Amygdala (tissue), 56 donors: Measurements from ENCODE around the gene SAP25.

Source experiments
- DNase-seq, 56 donors: peaks; one replicate each; lab custom pipeline; 2025; lab: John Stamatoyannopoulos, UW

The SAP25 gene

GRCh38 chr7:100598425-100598824 lies 24.7 kb upstream of the SAP25 start:
- DNase-seq, result no peak

DNA sequence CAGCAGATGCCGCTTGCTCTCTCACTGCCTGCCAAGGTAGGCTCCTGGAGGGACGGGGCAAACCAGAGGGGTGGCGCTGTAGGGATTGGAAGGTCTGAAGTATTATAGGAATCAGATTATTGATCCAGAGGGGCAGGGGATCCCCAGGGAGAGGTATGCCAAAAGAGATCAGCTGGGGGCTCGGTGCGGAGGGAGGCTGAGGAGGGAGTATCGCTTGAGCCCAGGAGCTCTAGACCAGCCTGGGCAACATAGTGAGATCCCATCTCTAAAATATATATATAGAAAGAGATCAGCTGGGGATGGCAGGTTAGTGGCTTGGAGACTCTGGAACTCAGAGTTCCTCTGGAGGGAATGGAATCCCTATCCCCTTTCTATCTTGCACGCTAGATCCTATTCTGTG lies 21.5 kb upstream of the SAP25 start:
- DNase-seq, result no peak

DNA sequence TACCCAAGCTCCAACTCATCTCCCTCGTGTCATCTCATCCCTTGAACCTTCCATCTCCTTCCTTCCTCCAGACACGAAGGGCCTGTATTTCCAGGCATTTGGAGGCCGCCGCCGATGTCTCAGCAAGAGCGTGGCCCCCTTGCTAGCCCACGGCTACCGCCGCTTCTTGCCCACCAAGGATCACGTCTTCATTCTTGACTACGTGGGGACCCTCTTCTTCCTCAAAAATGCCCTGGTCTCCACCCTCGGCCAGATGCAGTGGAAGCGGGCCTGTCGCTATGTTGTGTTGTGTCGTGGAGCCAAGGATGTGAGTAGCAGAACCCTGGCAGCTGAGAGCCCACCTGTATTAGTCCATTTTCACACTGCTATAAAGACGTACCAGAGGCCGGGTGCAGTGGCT lies 17.9 kb upstream of the SAP25 start:
- no peak for DNase-seq

DNA sequence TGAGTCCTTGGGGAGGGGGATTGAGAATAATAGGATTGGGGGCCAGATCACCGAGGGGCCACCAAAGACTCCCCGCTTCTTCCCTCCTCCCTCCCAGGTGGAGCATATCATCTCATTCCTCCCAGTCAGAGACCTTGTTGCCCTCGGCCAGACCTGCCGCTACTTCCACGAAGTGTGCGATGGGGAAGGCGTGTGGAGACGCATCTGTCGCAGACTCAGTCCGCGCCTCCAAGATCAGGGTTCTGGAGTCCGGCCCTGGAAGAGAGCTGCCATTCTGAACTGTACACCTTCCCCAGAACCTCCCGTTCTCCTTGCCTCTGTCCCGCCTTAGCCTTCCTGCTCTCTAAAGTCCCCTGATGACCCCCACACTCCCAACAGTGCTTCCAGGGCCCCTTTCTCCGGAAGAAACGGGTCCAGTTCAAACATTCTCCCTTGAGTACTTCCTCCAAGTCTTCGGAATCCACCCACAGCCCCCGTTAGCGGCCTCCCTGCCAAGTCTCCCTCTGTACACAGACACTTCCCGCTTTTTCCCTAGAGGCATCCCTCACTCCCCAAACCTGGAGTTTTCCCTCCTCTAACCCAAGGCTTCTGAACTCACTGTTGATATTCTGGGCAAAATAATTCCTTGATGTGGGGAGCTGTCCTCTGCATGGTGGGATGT lies 16.5 kb upstream of the SAP25 start:
- no peak for DNase-seq

DNA sequence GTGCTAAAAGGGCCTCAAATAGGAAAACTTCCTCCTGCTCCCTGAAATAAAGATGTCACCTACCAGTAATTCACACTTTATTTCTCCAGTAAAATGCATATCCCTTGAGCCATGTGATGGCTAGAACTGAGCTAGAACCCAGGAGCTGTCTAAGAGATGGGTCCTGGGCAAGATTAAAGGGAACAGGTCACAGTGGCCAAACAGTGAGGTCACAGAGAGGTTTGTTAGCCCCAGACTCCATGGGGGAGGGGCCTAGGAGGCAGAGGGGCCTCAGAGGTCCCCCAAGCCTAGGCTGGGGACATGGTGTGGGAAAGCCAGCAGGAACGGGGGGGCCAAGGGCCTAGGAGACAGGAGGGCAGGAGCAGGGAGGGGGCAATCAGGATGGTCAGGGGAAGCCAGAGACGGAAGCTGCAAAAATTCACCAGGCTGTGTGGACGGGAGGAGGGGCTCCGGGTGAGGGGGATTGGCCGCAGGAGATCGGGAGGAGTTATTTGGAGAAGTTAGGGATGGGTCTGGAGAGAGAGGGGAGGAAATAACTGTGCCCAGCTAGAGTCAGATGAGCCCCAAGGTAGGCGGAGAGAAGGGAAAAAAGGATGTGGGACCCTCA lies 15.7 kb upstream of the SAP25 start:
- DNase-seq, result no peak

- DNase-seq, result peak in 2 of 56 donors; percentile 6 to 19
These were observed 14.7 kb upstream of the SAP25 start for GRCh38 chr7:100588438-100588837.

DNA sequence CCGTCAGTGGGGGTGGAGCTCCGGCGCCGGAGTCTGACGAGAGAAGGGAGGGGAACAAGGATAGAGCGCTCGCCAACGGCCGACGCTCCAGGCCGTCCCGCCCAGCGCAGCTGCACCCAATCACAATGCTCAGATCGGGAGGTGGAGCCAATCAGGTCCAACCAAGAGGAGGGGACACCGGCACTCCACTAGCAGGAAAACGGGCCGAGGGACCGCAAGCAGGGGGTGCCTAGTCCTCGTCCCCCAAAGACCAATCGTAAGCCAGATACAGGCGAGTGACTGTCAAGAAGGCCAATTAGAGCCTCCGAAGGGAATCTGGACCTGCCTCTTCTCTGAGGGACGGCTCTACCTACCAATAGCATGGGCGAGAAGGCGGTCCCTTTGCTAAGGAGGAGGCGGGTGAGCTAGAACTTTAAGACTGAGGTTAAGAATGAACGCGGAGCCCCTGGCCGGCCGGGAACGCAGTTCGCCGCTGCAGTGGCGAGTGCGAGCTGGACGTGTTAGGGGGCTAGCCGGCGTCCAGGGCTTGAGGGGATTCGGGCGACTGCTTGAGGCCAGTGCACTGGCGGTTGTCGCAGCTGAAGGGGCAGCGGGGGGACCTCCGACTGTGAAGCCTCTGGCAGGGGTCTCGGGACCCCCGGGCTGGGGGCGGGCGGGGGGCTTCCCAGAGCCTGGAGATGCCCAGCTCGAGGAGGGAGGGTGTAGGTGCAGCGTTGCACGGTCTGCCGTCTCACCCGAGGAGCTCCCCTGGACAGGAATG lies 12.7 kb upstream of the SAP25 start, which contains the start of gene FBXO24:
Gene FBXO24, plus strand, starts transcription at position 63 of the 760 bp plus-strand sequence. Its CDS starts 298 bp downstream, at position 361.
- peak; percentile 96 to 100 (median 100) for DNase-seq

DNA sequence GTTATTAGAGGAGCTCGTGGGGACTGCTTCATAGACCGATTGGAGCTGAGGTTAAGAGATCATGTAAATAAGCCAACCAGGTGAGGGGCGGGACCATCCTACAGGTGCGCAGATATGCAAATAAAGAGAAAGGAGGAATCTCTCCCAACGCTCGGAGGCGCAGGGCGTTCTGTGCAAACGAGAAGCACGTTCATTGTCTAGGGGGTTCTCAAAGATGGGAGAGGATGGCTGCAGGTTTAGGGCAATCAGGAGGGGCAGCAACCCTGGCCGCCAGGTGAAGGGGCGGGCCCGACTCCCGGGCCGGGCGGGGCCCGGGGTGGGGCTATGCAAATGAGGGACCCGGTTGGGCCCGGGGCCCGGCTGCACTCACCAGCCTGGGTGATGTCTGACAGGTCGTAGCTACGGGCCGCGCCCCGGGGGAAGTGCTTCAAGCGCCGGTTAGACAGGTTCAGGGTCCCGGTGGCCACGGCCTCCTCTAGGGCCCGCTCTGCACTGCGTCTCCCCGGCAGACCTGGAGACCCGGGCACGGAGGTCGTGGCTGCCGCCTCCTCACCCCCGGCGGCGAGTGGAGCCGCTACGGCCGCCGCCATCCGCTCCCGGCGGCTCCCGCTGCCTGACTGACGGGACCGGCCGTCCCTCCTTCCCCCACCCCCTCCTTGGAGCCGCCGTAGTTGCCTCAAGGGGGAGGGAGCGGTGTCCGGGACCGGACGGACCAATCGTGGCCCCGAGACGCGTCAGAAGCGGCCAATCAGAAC lies 12.0 kb upstream of the SAP25 start, which contains the start of gene LRCH4:
Gene LRCH4, minus strand, starts transcription at position 619 of the 755 bp plus-strand sequence. Its CDS starts 29 bp downstream, at position 590.
- DNase-seq, result peak in 11 of 56 donors; percentile 59 to 94 (median 65)

DNA sequence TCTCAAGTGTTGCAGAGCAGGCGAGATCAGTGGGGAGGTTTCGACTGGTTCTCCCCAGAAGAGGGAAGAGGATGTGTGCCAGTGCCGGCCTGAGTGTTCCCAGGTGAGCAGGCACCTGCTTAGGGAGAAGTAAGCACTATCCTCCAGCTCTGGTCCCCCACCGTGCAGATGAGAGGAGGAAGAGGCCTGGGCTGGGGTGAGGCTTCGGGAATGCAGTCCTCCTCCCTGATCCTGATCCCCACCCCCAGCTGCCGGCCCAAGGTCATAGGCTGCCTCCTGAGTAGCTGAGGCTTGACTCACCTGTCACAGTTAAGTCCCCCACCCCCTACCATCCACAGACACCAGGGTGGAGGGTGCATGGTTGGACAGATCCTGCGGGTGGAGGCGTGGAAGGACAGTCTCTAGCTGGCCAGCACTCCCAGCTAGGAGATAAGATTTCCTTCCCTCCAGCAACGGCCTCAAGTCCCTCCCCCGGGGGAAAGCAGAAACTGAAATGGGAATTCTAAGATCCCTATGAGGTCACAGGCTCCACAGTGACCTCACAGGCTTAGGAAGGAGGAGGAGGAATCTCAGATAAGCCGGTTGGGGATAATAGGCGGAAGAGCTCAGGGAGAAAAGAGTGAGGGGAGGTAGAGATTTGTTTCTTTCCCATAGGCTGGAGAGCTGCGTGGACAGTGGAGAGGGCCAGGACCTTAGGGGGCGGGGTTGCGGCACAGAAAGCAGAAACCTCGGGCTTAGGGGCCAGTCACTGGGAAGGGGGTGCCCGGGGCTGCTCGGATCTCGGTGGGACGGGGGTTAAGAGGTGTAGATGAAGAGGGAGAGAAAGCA lies 11.2 kb upstream of the SAP25 start:
- no peak for DNase-seq

GRCh38 chr7:100584054-100584682 lies 10.5 kb upstream of the SAP25 start:
- no peak for DNase-seq

GRCh38 chr7:100583132-100584053 lies 9.7 kb upstream of the SAP25 start:
- peak in 19 of 56 donors; percentile 15 to 60 (median 26) for DNase-seq

GRCh38 chr7:100582650-100583049 lies 8.9 kb upstream of the SAP25 start:
- DNase-seq, result no peak

DNA sequence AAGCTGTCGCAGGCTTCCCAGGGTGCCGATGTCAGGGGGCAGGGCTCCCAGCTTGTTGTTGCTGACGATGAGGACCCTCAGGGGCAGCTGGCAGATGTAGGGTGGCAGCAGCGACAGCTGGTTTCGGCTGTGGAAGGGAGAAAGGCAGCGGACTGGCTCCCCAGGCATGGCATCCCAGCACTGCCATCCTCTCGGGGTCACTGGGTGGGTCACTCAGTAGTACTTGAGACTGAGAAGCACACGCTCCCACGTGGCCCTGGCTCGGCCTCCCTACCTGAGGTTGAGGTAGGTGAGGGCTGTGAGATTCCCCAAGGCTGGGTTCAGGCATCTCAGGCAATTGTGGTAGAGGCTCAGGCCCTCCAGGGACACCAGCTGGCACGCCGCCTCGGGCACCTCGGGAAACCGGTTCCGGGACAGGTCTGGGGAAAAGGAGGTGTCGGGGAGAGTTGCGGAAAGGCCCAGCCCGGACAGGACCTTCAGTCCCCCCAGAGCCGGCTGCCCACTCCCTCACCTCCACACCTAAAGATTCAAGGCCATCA lies 8.4 kb upstream of the SAP25 start:
- DNase-seq, result no peak

- no peak for DNase-seq
These were observed 7.0 kb upstream of the SAP25 start for GRCh38 chr7:100580466-100581283.

DNA sequence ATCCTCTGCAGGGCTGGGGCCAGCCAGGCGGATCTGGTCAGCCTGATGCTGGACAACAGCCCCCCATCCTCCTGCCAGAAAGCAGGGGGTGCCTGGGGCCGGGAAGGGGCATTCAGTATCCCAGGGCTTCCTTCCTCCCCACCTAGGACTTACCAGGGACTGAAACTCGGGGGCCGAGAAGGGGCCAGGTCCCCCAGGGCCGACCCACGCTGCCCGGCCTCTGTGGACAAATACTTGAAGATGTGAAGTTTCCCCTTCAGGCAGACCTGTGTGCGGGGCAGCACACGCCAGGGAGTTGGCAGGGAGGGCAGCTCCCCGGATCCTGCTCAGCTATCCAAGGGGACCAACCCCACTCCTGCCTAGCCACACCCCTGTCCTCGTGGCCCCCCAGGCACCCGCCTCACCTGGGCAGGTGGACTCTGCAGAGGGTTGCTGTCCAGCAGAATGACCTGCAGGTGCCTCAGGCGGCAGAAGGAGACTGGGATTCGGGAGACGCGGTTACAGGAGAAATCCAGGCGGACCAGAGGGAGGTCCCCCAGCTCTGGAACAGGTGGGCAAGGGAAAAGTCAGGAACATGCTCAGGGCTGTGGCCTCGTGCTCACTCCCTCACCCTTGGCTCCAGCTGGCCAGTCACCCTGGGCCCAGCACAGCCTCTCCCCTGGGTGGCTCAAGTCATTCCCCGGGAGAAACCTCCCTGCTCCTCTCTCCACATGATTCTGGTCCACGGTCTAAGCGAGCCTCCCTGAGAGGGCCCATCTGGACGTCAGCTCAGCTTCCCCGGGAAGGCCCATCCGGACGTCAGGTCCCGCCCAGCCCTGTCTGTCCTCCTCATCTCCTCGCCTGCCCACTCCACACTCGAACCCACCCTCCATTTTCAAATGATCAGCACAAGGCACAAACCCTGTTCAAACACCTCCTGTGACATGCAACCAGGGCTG lies 4.8 kb upstream of the SAP25 start:
- no peak for DNase-seq

- DNase-seq, result no peak
These were observed 3.8 kb upstream of the SAP25 start for GRCh38 chr7:100577507-100577906.
